DLD1 (cell line): Measurements from ENCODE around the gene ALKBH5.

ENCODE experiments used
- in situ Hi-C: cut with HindIII; loops from 2 replicates; pipeline ENCODE4 v1.10.0; 2017; ENCODE audit warnings: low sequenced_read_pairs

The ALKBH5 gene

GRCh38 chr17:18238299-18238698, 54.7 kb downstream of the ALKBH5 start:
- in situ Hi-C loops, result no loop called here

GRCh38 chr17:18240449-18240848, 56.8 kb downstream of the ALKBH5 start:
- in situ Hi-C loops, result no loop called here

GRCh38 chr17:18241229-18241871, 57.7 kb downstream of the ALKBH5 start:
- in situ Hi-C loops, result no loop called here

- in situ Hi-C loops, result no loop called here
Observed at GRCh38 chr17:18245038-18245776, 61.6 kb downstream of the ALKBH5 start.

GRCh38 chr17:18246109-18246725, 62.6 kb downstream of the ALKBH5 start:
- in situ Hi-C loops, result no loop called here

- in situ Hi-C loops, result no loop called here
Observed at GRCh38 chr17:18246880-18247612, 63.4 kb downstream of the ALKBH5 start.

- in situ Hi-C loops, result no loop called here
Observed at GRCh38 chr17:18247613-18248001, 64.0 kb downstream of the ALKBH5 start.

- in situ Hi-C loops, result no loop called here
Observed at GRCh38 chr17:18248300-18248731, 64.7 kb downstream of the ALKBH5 start.

- in situ Hi-C loops, result no loop called here
Observed at GRCh38 chr17:18248811-18249210, 65.2 kb downstream of the ALKBH5 start.

- in situ Hi-C loops, result no loop called here
Observed at GRCh38 chr17:18250259-18250658, 66.6 kb downstream of the ALKBH5 start.

GRCh38 chr17:18250708-18251107, 67.1 kb downstream of the ALKBH5 start:
- in situ Hi-C loops, result no loop called here

GRCh38 chr17:18251204-18251603, 67.6 kb downstream of the ALKBH5 start:
- in situ Hi-C loops, result no loop called here

- in situ Hi-C loops, result no loop called here
Observed at GRCh38 chr17:18252160-18252559, 68.5 kb downstream of the ALKBH5 start.

GRCh38 chr17:18253187-18253884, 69.7 kb downstream of the ALKBH5 start:
- in situ Hi-C loops, result no loop called here

- in situ Hi-C loops, result no loop called here
Observed at GRCh38 chr17:18253947-18254821, 70.6 kb downstream of the ALKBH5 start.

- in situ Hi-C loops, result no loop called here
Observed at GRCh38 chr17:18254888-18255649, 71.4 kb downstream of the ALKBH5 start.

GRCh38 chr17:18256351-18256750, 72.7 kb downstream of the ALKBH5 start:
- in situ Hi-C loops, result no loop called here

- in situ Hi-C loops, result no loop called here
Observed at GRCh38 chr17:18256776-18257175, 73.1 kb downstream of the ALKBH5 start.
